K562 (cell line): Measurements from ENCODE around the gene RFC2.

ENCODE experiments used
- CBX2 ChIP-seq: fragments of 200-600 bp; sonication (generic); IDR thresholded peaks from one replicate; pipeline ENCODE4 v1.6.1; 2012; ENCODE audit warnings: mild to moderate bottlenecking, low read length, inconsistent platforms; ENCODE audit not compliant: insufficient read depth, poor library complexity, severe bottlenecking
- FOXA3 ChIP-seq, 2 experiments: fragments of 450-650 bp in 1 of 2; sonication (generic) in 1 of 2; formaldehyde crosslinking; IDR thresholded peaks in 1 of 2; conservative IDR thresholded peaks in 1 of 2; 2 replicates each; pipeline versions ENCODE4 v1.4.0 to v1.8.0; 2020 to 2022; ENCODE audit warnings: mild to moderate bottlenecking in 2 of 2, missing genetic modification reagents in 1 of 2
- MEF2D ChIP-seq: conservative IDR thresholded peaks from 2 replicates; pipeline ENCODE4 v1.6.1; 2016; ENCODE audit warnings: low read depth, missing genetic modification characterization, missing compliant biosample characterization
- MXI1 ChIP-seq: IDR thresholded peaks from 2 replicates; pipeline ENCODE4 v1.6.1; 2011; ENCODE audit warnings: low read depth, mild to moderate bottlenecking, improper control_type of control experiment, low read length
- POLR2AphosphoS2 ChIP-seq: IDR thresholded peaks from 2 replicates; pipeline ENCODE4 v1.6.1; 2012; ENCODE audit warnings: low read length, improper control_type of control experiment
- SP2 ChIP-seq: IDR thresholded peaks from 2 replicates; pipeline ENCODE4 v1.6.1; 2011; ENCODE audit warnings: mild to moderate bottlenecking, low read depth, low read length, moderate library complexity; ENCODE audit not compliant: poor library complexity, severe bottlenecking; ENCODE audit errors: extremely low read depth
- STAT5A ChIP-seq: IDR thresholded peaks from 2 replicates; pipeline ENCODE4 v1.6.1; 2012; ENCODE audit warnings: low read length, inconsistent platforms, borderline replicate concordance
- TEAD1 ChIP-seq, 2 experiments: fragments of 450-650 bp in 1 of 2; sonication (generic) in 1 of 2; formaldehyde crosslinking; IDR thresholded peaks; 2 replicates each; pipeline versions ENCODE4 v1.4.0 to v1.8.0; 2020 to 2022; ENCODE audit warnings: mild to moderate bottlenecking in 2 of 2, missing genetic modification reagents in 1 of 2
- ZNF589 ChIP-seq: fragments of 200-800 bp; sonication (Bioruptor generic); IDR thresholded peaks from 2 replicates; pipeline ENCODE4 v1.6.1; 2016; ENCODE audit warnings: low read depth, missing genetic modification characterization, missing compliant biosample characterization
- TF ChIP-seq, protein P1 (sequence below), 3 experiments: IDR thresholded peaks in 2 of 3; conservative IDR thresholded peaks in 1 of 3; 2 replicates each; pipeline ENCODE4 v1.5.1; 2011 to 2012; ENCODE audit warnings: low read length in 3 of 3, mild to moderate bottlenecking in 3 of 3, control low read depth in 2 of 3, improper control_type of control experiment in 1 of 3, inconsistent platforms in 1 of 3, low read depth in 1 of 3, mixed read lengths in 1 of 3, moderate library complexity in 1 of 3; ENCODE audit not compliant: insufficient read depth in 2 of 3
- TF ChIP-seq, protein P2 (sequence below): sonication (generic); formaldehyde crosslinking; IDR thresholded peaks from 2 replicates; pipeline ENCODE4 v1.8.1; 2023; ENCODE audit warnings: mild to moderate bottlenecking, missing genetic modification reagents, moderate library complexity
- TF ChIP-seq, protein P3 (sequence below): sonication (generic); formaldehyde crosslinking; IDR thresholded peaks from 2 replicates; pipeline ENCODE4 v1.9.0; 2022; ENCODE audit warnings: mild to moderate bottlenecking, missing genetic modification reagents

DNA sequence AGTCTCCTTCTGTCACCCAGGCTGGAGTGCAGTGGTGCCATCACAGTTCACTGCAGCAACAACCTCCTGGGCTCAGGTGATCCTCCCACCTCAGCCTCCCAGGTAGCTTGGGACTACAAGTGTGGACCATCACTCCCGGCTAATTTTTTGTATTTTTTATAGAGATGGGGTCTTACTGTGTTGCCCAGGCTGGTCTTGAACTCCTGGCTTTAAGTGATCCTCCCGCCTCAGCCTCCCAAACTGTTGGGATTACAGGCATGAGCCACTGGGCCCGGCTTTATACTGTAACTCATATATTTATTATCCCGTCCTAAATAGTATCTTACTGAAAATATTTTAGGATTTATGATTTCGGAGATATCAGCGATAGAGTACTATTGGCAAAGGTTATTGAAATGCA lies 69.2 kb downstream of the RFC2 start:
- TF ChIP-seq MEF2D (no peak), POLR2AphosphoS2 (no peak), TEAD1 (CRISPR knock-in tag; IDR thresholded peaks at IDR 0.05) (no peak), MXI1 (no peak), SP2 (no peak), FOXA3 (CRISPR knock-in tag; conservative IDR thresholded peaks at IDR 0.05 in 1 of 2, IDR thresholded peaks at IDR 0.05 in 1 of 2) (no peak), CBX2 (no peak), ZNF589 (CRISPR knock-in tag) (no peak), STAT5A (no peak)
- TF ChIP-seq, protein P1, sequence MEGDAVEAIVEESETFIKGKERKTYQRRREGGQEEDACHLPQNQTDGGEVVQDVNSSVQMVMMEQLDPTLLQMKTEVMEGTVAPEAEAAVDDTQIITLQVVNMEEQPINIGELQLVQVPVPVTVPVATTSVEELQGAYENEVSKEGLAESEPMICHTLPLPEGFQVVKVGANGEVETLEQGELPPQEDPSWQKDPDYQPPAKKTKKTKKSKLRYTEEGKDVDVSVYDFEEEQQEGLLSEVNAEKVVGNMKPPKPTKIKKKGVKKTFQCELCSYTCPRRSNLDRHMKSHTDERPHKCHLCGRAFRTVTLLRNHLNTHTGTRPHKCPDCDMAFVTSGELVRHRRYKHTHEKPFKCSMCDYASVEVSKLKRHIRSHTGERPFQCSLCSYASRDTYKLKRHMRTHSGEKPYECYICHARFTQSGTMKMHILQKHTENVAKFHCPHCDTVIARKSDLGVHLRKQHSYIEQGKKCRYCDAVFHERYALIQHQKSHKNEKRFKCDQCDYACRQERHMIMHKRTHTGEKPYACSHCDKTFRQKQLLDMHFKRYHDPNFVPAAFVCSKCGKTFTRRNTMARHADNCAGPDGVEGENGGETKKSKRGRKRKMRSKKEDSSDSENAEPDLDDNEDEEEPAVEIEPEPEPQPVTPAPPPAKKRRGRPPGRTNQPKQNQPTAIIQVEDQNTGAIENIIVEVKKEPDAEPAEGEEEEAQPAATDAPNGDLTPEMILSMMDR (IDR thresholded peaks at IDR 0.05 in 2 of 3, conservative IDR thresholded peaks at IDR 0.05 in 1 of 3; ENCODE audit: insufficient read depth in 2 of 3, low read depth in 1 of 3, low read length in 3 of 3) = no peak
- TF ChIP-seq, protein P2, sequence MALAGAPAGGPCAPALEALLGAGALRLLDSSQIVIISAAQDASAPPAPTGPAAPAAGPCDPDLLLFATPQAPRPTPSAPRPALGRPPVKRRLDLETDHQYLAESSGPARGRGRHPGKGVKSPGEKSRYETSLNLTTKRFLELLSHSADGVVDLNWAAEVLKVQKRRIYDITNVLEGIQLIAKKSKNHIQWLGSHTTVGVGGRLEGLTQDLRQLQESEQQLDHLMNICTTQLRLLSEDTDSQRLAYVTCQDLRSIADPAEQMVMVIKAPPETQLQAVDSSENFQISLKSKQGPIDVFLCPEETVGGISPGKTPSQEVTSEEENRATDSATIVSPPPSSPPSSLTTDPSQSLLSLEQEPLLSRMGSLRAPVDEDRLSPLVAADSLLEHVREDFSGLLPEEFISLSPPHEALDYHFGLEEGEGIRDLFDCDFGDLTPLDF (CRISPR knock-in tag) = no peak
- TF ChIP-seq, protein P3, sequence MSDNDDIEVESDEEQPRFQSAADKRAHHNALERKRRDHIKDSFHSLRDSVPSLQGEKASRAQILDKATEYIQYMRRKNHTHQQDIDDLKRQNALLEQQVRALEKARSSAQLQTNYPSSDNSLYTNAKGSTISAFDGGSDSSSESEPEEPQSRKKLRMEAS (CRISPR knock-in tag) = no peak
